ENCODE data around the gene RERE. TPM values are rescaled to one million over a fixed set of nuclear protein-coding genes. Genes with fewer than 3 reads are reported as not detected.

RERE gene
- total RNA-seq, 1 experiment from 2014 or later, result 40.6 TPM

DNA sequence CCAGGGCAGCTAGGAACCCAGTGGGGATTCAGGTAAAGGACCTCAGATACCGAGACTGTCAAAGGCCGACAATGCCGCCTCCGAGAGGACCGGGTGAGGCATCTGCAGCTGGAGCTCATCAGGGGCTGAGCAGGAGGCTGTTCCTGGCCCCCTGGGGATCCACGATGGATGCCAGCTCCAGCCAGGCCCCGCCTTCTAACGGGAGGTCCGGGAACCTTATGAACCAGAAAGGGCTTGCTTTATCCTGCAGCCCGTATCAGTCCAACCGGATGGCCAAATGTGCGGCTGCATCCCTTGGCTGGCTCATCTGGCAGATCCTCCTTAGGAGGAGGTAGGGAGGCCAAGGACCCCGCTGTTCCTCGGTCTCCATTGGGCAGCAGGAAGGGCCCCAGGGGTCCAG lies 467.5 kb downstream of the RERE start:
- Histone ChIP-seq H4K20me1 (ENCODE audit: insufficient read depth) (no peaks in the 10 kb centered on the region), H2AFZ (ENCODE audit: low read depth, low read length, poor library complexity, severe bottlenecking) (no peak overlapping the region), H3K27ac (ENCODE audit: low read depth, low read length) (no peak overlapping the region), H3K36me3 (ENCODE audit: control insufficient read depth in 1 of 2, insufficient read depth in 2 of 2, low read length in 2 of 2) (peaks cover 0 to 2% of the 10 kb centered on the region in 2 experiments; a peak in 2 of 4 replicates), H3K9ac (ENCODE audit: low read length) (no peak overlapping the region), H3K9me2 (ENCODE audit: insufficient read depth) (no peaks in the 10 kb centered on the region), H3K4me2 (ENCODE audit: low read length) (no peak overlapping the region), H3K4me3 (replicated peaks in 1 of 2; ENCODE audit: low read depth in 1 of 2, low read length in 2 of 2) (no peak overlapping the region), H3K27me3 (ENCODE audit: insufficient read depth, low read length) (no peaks in the 10 kb centered on the region), H3K9me3 (ENCODE audit: control insufficient read depth in 1 of 2, insufficient read depth in 1 of 2, low read depth in 1 of 2, low read length in 2 of 2) (no peaks in the 10 kb centered on the region), H3K4me1 (ENCODE audit: control insufficient read depth in 1 of 2, insufficient read depth in 2 of 2, low read length in 2 of 2) (peaks cover 0 to 22% of the 10 kb centered on the region in 2 experiments; a peak in 3 of 4 replicates), H3K79me2 (ENCODE audit: insufficient read depth, low read length) (no peaks in the 10 kb centered on the region)
- ChIA-PET CTCF (interaction anchor here (1.5 to 3.2 kb wide), 3 partner anchors 375 to 542 kb away, joined by 4 to 35 read pairs (median 6); no protein-coding TSS in a partner anchor), RAD21 (ENCODE audit: low non-redundant PET in 1 of 2, low total read pairs in 2 of 2, uncharacterized antibody in 2 of 2, unreplicated experiment in 2 of 2) (interaction anchor here (0.7 to 1.4 kb wide), 2 partner anchors 177 to 374 kb away, joined by 3 to 6 read pairs; no protein-coding TSS in a partner anchor), POLR2A (no interaction called here)
- DNase-seq (ENCODE audit: low read depth, low spot score) (no peak), ATAC-seq (no peak)
- intact Hi-C loops (cut with micrococcal nuclease), result loop anchor here (1.0 to 5.0 kb wide), 3 partner anchors 368 to 683 kb away; no protein-coding TSS in a partner anchor
- TF ChIP-seq YY1 (IDR thresholded peaks at IDR 0.05; ENCODE audit: extremely low read depth, insufficient replicate concordance, low read depth, low read length), result no peak
- no TSS peak for BruUV-seq (replicated peaks)

GRCh38 chr1:8349473-8349865 lies 468.0 kb downstream of the RERE start:
- ChIA-PET CTCF (interaction anchor here (0.9 to 3.2 kb wide), 6 partner anchors 35 to 682 kb away, joined by 3 to 35 read pairs (median 5); no protein-coding TSS in a partner anchor), RAD21 (ENCODE audit: low non-redundant PET in 1 of 2, low total read pairs in 2 of 2, uncharacterized antibody in 2 of 2, unreplicated experiment in 2 of 2) (interaction anchor here (0.9 to 1.4 kb wide), 4 partner anchors 266 to 374 kb away, joined by 3 to 6 read pairs (median 5); no protein-coding TSS in a partner anchor), POLR2A (no interaction called here)
- H3K27me3 ChIP-seq (ENCODE audit: insufficient read depth, low read length), result no peaks in the 10 kb centered on the region
- H3K36me3 ChIP-seq (ENCODE audit: control insufficient read depth in 1 of 2, insufficient read depth in 2 of 2, low read length in 2 of 2), result peaks cover 0 to 2% of the 10 kb centered on the region in 2 experiments; a peak in 2 of 4 replicates
- no peak for DNase-seq (ENCODE audit: low read depth, low spot score)
- H4K20me1 ChIP-seq (ENCODE audit: insufficient read depth), result no peaks in the 10 kb centered on the region
- H3K9me2 ChIP-seq (ENCODE audit: insufficient read depth), result 0 out of 2 replicates have a peak, but pooled peaks cover 3% of the 10 kb centered on the region
- no peak overlapping the region for H2AFZ ChIP-seq (ENCODE audit: low read depth, low read length, poor library complexity, severe bottlenecking)
- intact Hi-C loops (cut with micrococcal nuclease), result loop anchor here (1.0 to 5.0 kb wide), 3 partner anchors 367 to 682 kb away; no protein-coding TSS in a partner anchor
- no peak overlapping the region for H3K9ac ChIP-seq (ENCODE audit: low read length)
- H3K79me2 ChIP-seq (ENCODE audit: insufficient read depth, low read length), result no peaks in the 10 kb centered on the region
- no peaks in the 10 kb centered on the region for H3K9me3 ChIP-seq (ENCODE audit: control insufficient read depth in 1 of 2, insufficient read depth in 1 of 2, low read depth in 1 of 2, low read length in 2 of 2)
- no peak overlapping the region for H3K4me2 ChIP-seq (ENCODE audit: low read length)
- no TSS peak for BruUV-seq (replicated peaks)
- TF ChIP-seq ZFX (IDR thresholded peaks at IDR 0.05) (no peak), YY1 (IDR thresholded peaks at IDR 0.05; ENCODE audit: extremely low read depth, insufficient replicate concordance, low read depth, low read length) (no peak), TCF7L2 (IDR thresholded peaks at IDR 0.05; ENCODE audit: borderline replicate concordance, extremely low read depth, insufficient read depth, insufficient read length) (no peak), POLR2AphosphoS5 (IDR thresholded peaks at IDR 0.05; ENCODE audit: low read depth, low read length) (no peak), MAX (IDR thresholded peaks at IDR 0.05) (no peak), SRF (IDR thresholded peaks at IDR 0.05; ENCODE audit: low read depth) (no peak), SP1 (IDR thresholded peaks at IDR 0.05; ENCODE audit: low read depth) (no peak), ZNF274 (IDR thresholded peaks at IDR 0.05; ENCODE audit: low read depth, low read length) (no peak), CBX3 (IDR thresholded peaks at IDR 0.05; ENCODE audit: low read depth) (no peak)
- TF ChIP-seq, protein P1, sequence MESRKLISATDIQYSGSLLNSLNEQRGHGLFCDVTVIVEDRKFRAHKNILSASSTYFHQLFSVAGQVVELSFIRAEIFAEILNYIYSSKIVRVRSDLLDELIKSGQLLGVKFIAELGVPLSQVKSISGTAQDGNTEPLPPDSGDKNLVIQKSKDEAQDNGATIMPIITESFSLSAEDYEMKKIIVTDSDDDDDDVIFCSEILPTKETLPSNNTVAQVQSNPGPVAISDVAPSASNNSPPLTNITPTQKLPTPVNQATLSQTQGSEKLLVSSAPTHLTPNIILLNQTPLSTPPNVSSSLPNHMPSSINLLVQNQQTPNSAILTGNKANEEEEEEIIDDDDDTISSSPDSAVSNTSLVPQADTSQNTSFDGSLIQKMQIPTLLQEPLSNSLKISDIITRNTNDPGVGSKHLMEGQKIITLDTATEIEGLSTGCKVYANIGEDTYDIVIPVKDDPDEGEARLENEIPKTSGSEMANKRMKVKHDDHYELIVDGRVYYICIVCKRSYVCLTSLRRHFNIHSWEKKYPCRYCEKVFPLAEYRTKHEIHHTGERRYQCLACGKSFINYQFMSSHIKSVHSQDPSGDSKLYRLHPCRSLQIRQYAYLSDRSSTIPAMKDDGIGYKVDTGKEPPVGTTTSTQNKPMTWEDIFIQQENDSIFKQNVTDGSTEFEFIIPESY (IDR thresholded peaks at IDR 0.05; ENCODE audit: extremely low read depth, insufficient replicate concordance, low read length), result no peak
- H3K27ac ChIP-seq (ENCODE audit: low read depth, low read length), result no peak overlapping the region
- no peak for ATAC-seq
- H3K4me3 ChIP-seq (replicated peaks in 1 of 2; ENCODE audit: low read depth in 1 of 2, low read length in 2 of 2), result no peak overlapping the region
- H3K4me1 ChIP-seq (ENCODE audit: control insufficient read depth in 1 of 2, insufficient read depth in 2 of 2, low read length in 2 of 2), result peaks cover 0 to 22% of the 10 kb centered on the region in 2 experiments; a peak in 3 of 4 replicates
